K562 (cell line): ENCODE measurements around the gene HSF2. TPM values are rescaled to one million over a fixed set of nuclear protein-coding genes. Genes with fewer than 3 reads are reported as not detected.

ENCODE experiments used
- ATAC-seq: fragments of 200-7000 bp; cut with Tn5 transposase; 3 replicates; pipeline ENCODE4 v1.9.1; 2020; ENCODE audit warnings: moderate library complexity
- BruUV-seq: library from RNA; stranded (reverse); fragments of 400-500 nt; replicated peaks from 2 replicates; lab custom pipeline; 2021; lab: Mats Ljungman, UMichigan
- CTCF ChIA-PET: fragments of 300-600 bp; formaldehyde crosslinking; extraction: SDS; loops from one replicate; lab custom pipeline; 2021; ENCODE audit warnings: low intra/inter-chr PET ratio; lab: Yijun Ruan, JAX
- POLR2A ChIA-PET: fragments of 300-600, 350-650 bp; sonication (Branson Sonifier 250); formaldehyde crosslinking; extraction: SDS; loops from one replicate; lab custom pipeline; 2021; ENCODE audit warnings: antibody characterized with exemption, inconsistent platforms; lab: Yijun Ruan, JAX
- DNase-seq, 4 experiments: peaks; one replicate each; pipeline versions ENCODE4 v3.0.0 to v3.0.0-alpha.2; 2011 to 2018; ENCODE audit warnings: low spot score in 3 of 4, mixed read lengths in 3 of 4; ENCODE audit errors: extremely low read depth in 1 of 4
- FAIRE-seq: peaks from 2 replicates; lab custom pipeline; 2011; peaks lifted over from hg19 to GRCh38; lab: Jason Lieb, UNC
- H2AFZ ChIP-seq: 2 replicates; pipeline ENCODE4 v1.6.0; 2011; ENCODE audit warnings: low read depth, low read length, control low read depth, inconsistent platforms
- H3K27ac ChIP-seq: fragments of 200-600 bp; 3 replicates; pipeline ENCODE4 v1.8.0; 2011; ENCODE audit warnings: low read depth, mild to moderate bottlenecking, control low read depth, inconsistent platforms, low read length, moderate library complexity, mixed read lengths; ENCODE audit errors: extremely low read depth
- H3K27me3 ChIP-seq, 2 experiments: fragments of 300-600 bp in 1 of 2; 2 replicates in 1 of 2; 3 replicates in 1 of 2; pipeline versions ENCODE4 v1.6.0 to v1.8.0; 2011; ENCODE audit warnings: inconsistent platforms in 2 of 2, low read length in 2 of 2, mild to moderate bottlenecking in 1 of 2, mixed read lengths in 1 of 2, moderate library complexity in 1 of 2; ENCODE audit not compliant: control insufficient read depth in 2 of 2, insufficient read depth in 2 of 2
- H3K36me3 ChIP-seq: fragments of 300-600 bp; 3 replicates; pipeline ENCODE4 v1.8.0; 2011; ENCODE audit warnings: mild to moderate bottlenecking, low read length, inconsistent platforms; ENCODE audit not compliant: control insufficient read depth, insufficient read depth
- H3K4me1 ChIP-seq, 2 experiments: fragments of 200-600 bp in 1 of 2; replicated peaks in 1 of 2; 2 replicates in 1 of 2; 3 replicates in 1 of 2; pipeline versions ENCODE4 v1.5.1 to v1.8.0; 2011; ENCODE audit warnings: inconsistent platforms in 2 of 2, low read length in 2 of 2, mild to moderate bottlenecking in 1 of 2, mixed read lengths in 1 of 2, moderate library complexity in 1 of 2; ENCODE audit not compliant: control insufficient read depth in 2 of 2, insufficient read depth in 2 of 2
- H3K4me2 ChIP-seq: 2 replicates; pipeline ENCODE4 v1.6.1; 2011; ENCODE audit warnings: low read length, control low read depth, inconsistent platforms, mixed read lengths; ENCODE audit not compliant: insufficient read depth
- H3K4me3 ChIP-seq: fragments of 200-600 bp; sonication (generic), shearing (Covaris generic); 2 replicates; pipeline ENCODE4 v1.5.1; 2016; ENCODE audit warnings: control low read depth, inconsistent platforms
- H3K79me2 ChIP-seq: fragments of 200-600 bp; 3 replicates; pipeline ENCODE4 v1.8.0; 2011; ENCODE audit warnings: low read length, inconsistent platforms; ENCODE audit not compliant: control insufficient read depth, insufficient read depth
- H3K9ac ChIP-seq, 2 experiments: 2 replicates each; pipeline versions ENCODE4 v1.6.0 to v1.6.1; 2011; ENCODE audit warnings: low read depth in 2 of 2, low read length in 2 of 2, control low read depth in 1 of 2, inconsistent platforms in 1 of 2, mild to moderate bottlenecking in 1 of 2, mixed read lengths in 1 of 2; ENCODE audit not compliant: insufficient read depth in 1 of 2
- H3K9me1 ChIP-seq: one replicate; pipeline ENCODE4 v1.6.0; 2011; ENCODE audit warnings: inconsistent platforms, mild to moderate bottlenecking, low read length, moderate library complexity; ENCODE audit not compliant: control insufficient read depth, insufficient read depth
- H3K9me3 ChIP-seq: replicated peaks from 2 replicates; pipeline ENCODE4 v1.5.1; 2011; ENCODE audit warnings: low read depth, low read length, inconsistent platforms; ENCODE audit not compliant: control insufficient read depth, insufficient read depth
- H4K20me1 ChIP-seq: replicated peaks from 2 replicates; pipeline ENCODE4 v1.6.1; 2011; ENCODE audit warnings: low read length, inconsistent platforms, mixed read lengths; ENCODE audit not compliant: control insufficient read depth, insufficient read depth
- CHD4 ChIP-seq: fragments of 200-600 bp; sonication (generic); IDR thresholded peaks from 3 replicates; pipeline ENCODE4 v1.6.1; 2012; ENCODE audit warnings: low read depth, mild to moderate bottlenecking, mixed read lengths, low read length, inconsistent platforms; ENCODE audit not compliant: insufficient read depth, insufficient replicate concordance, poor library complexity, severe bottlenecking
- JUND ChIP-seq, 2 experiments: IDR thresholded peaks; 2 replicates in 1 of 2; 3 replicates in 1 of 2; pipeline ENCODE4 v1.6.1; 2011; ENCODE audit warnings: borderline replicate concordance in 2 of 2, low read depth in 2 of 2, low read length in 2 of 2, improper control_type of control experiment in 1 of 2, missing biosample characterization in 1 of 2, missing genetic modification characterization in 1 of 2, missing genetic modification reagents in 1 of 2
- KDM1A ChIP-seq, 2 experiments: fragments of 450-650 bp; IDR thresholded peaks; 2 replicates each; pipeline ENCODE4 v1.6.1; 2016; ENCODE audit warnings: mild to moderate bottlenecking in 2 of 2
- KDM5B ChIP-seq: fragments of 200-600 bp; sonication (generic); IDR thresholded peaks from 2 replicates; pipeline ENCODE4 v1.6.1; 2012; ENCODE audit warnings: low read depth, mild to moderate bottlenecking, moderate library complexity, low read length, control low read depth, inconsistent platforms; ENCODE audit not compliant: insufficient replicate concordance
- NUFIP1 ChIP-seq: fragments of 450-650 bp; IDR thresholded peaks from 2 replicates; pipeline ENCODE4 v1.6.1; 2018; ENCODE audit not compliant: partially characterized antibody
- TOE1 ChIP-seq, 2 experiments: fragments of 450-650 bp in 1 of 2; sonication (generic) in 1 of 2; formaldehyde crosslinking in 1 of 2; IDR thresholded peaks; 2 replicates each; pipeline versions ENCODE4 v1.7.1 to v1.8.0; 2016 to 2022; ENCODE audit warnings: borderline replicate concordance in 2 of 2, mild to moderate bottlenecking in 2 of 2, antibody characterized with exemption in 1 of 2, inconsistent platforms in 1 of 2, low read depth in 1 of 2, missing genetic modification reagents in 1 of 2, moderate library complexity in 1 of 2
- WGBS: fragments of 100-300 bp; shearing (Covaris generic); methylation state at CpG from one replicate; pipeline ENCODE4 v1.1.6; 2016; ENCODE audit warnings: low coverage, mixed read lengths; ENCODE audit not compliant: insufficient coverage; ENCODE audit errors: missing lambda C conversion rate; 5-methylcytosine and 5-hydroxymethylcytosine counted together
- in situ Hi-C: fragments of 300-500 bp; cut with MboI; formaldehyde crosslinking; loops from 4 replicates; pipeline ENCODE4 v1.15.0; 2018; ENCODE audit warnings: inconsistent platforms, mixed read lengths
- intact Hi-C: fragments of 100-400 bp; cut with micrococcal nuclease; formaldehyde crosslinking; loops from 2 replicates; pipeline ENCODE4 v1.14.2; 2022
- polyA plus RNA-seq, 8 experiments: library from polyadenylated mRNA; depleted of rRNA in 4 of 8; stranded (reverse) in 5 of 8; unstranded in 3 of 8; fragments of >200 nt; fragmentation: Nextera tagmentation in 2 of 8; fragmentation: Illumina TruSeq in 1 of 8; extraction: Ambion mirVana in 2 of 8; extraction: Trizol in 1 of 8; gene quantifications; 2 replicates each; pipeline versions ENCODE4 v1.2.1 to v1.2.3, GENCODE V29; 2011 to 2014; ENCODE audit warnings: inconsistent platforms in 1 of 8, missing spikeins in 1 of 8
- total RNA-seq, 7 experiments: library from RNA; depleted of rRNA in 6 of 7; stranded (reverse); fragments of >200 nt in 6 of 7; fragmentation: Illumina TruSeq in 2 of 7; extraction: Trizol in 2 of 7; gene quantifications; 2 replicates each; pipeline versions ENCODE4 v1.2.1 to v1.2.3, GENCODE V29; 2011 to 2021; ENCODE audit warnings: low replicate concordance in 1 of 7
- TF ChIP-seq, protein P1 (sequence below): fragments of 250-450 bp; sonication (Bioruptor Pico); IDR thresholded peaks from 2 replicates; pipeline ENCODE4 v1.5.0; 2022; ENCODE audit warnings: mild to moderate bottlenecking
- TF ChIP-seq, protein P2 (sequence below): fragments of 250-450 bp; sonication (Bioruptor Pico); IDR thresholded peaks from 2 replicates; pipeline ENCODE4 v1.4.0; 2020; ENCODE audit warnings: mild to moderate bottlenecking
- TF ChIP-seq, protein P3 (sequence below): fragments of 250-450 bp; sonication (Bioruptor Pico); IDR thresholded peaks from 2 replicates; pipeline ENCODE4 v1.5.0; 2021

The HSF2 gene
- total and polyA plus RNA-seq, 9 of the 15 experiments (the other 6 are each of a cell fraction or from before 2014, with no cell fraction given), result 19.1 to 73.1 (median 29.2) TPM

- H3K4me3 ChIP-seq, result no peak overlapping the region
- POLR2A ChIA-PET, result interaction anchor here (0.7 to 1.6 kb wide), 2 partner anchors 12 to 25 kb away, joined by 3 to 7 read pairs; no protein-coding TSS in a partner anchor
- intact Hi-C loops (no loop called here), in situ Hi-C loops (no loop called here)
- TF ChIP-seq, protein P1, sequence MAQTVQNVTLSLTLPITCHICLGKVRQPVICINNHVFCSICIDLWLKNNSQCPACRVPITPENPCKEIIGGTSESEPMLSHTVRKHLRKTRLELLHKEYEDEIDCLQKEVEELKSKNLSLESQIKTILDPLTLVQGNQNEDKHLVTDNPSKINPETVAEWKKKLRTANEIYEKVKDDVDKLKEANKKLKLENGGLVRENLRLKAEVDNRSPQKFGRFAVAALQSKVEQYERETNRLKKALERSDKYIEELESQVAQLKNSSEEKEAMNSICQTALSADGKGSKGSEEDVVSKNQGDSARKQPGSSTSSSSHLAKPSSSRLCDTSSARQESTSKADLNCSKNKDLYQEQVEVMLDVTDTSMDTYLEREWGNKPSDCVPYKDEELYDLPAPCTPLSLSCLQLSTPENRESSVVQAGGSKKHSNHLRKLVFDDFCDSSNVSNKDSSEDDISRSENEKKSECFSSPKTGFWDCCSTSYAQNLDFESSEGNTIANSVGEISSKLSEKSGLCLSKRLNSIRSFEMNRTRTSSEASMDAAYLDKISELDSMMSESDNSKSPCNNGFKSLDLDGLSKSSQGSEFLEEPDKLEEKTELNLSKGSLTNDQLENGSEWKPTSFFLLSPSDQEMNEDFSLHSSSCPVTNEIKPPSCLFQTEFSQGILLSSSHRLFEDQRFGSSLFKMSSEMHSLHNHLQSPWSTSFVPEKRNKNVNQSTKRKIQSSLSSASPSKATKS (CRISPR knock-in tag), result no peak
- TF ChIP-seq KDM1A (IDR thresholded peaks at IDR 0.05), result no peak
- TF ChIP-seq CHD4, result no peak
- TF ChIP-seq, protein P2, sequence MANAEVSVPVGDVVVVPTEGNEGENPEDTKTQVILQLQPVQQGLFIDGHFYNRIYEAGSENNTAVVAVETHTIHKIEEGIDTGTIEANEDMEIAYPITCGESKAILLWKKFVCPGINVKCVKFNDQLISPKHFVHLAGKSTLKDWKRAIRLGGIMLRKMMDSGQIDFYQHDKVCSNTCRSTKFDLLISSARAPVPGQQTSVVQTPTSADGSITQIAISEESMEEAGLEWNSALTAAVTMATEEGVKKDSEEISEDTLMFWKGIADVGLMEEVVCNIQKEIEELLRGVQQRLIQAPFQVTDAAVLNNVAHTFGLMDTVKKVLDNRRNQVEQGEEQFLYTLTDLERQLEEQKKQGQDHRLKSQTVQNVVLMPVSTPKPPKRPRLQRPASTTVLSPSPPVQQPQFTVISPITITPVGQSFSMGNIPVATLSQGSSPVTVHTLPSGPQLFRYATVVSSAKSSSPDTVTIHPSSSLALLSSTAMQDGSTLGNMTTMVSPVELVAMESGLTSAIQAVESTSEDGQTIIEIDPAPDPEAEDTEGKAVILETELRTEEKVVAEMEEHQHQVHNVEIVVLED (CRISPR knock-in tag), result no peak
- no peak for TF ChIP-seq KDM5B
- no peak for TF ChIP-seq NUFIP1
- no peak for TF ChIP-seq TOE1 (IDR thresholded peaks at IDR 0.05; ENCODE audit: borderline replicate concordance)
- TF ChIP-seq TOE1 (CRISPR knock-in tag; IDR thresholded peaks at IDR 0.05; ENCODE audit: borderline replicate concordance, low read depth), result no peak
- TF ChIP-seq, protein P3, sequence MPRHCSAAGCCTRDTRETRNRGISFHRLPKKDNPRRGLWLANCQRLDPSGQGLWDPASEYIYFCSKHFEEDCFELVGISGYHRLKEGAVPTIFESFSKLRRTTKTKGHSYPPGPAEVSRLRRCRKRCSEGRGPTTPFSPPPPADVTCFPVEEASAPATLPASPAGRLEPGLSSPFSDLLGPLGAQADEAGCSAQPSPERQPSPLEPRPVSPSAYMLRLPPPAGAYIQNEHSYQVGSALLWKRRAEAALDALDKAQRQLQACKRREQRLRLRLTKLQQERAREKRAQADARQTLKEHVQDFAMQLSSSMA (CRISPR knock-in tag), result no peak
- TF ChIP-seq JUND (IDR thresholded peaks at IDR 0.05; ENCODE audit: borderline replicate concordance, low read depth, low read length), result no peak
- TF ChIP-seq JUND (tag; IDR thresholded peaks at IDR 0.05; ENCODE audit: borderline replicate concordance, low read depth, low read length), result no peak
- H4K20me1 ChIP-seq, result no peaks in the 10 kb centered on the region
- no peak overlapping the region for H3K27ac ChIP-seq
- H2AFZ ChIP-seq, result no peak overlapping the region
- H3K9ac ChIP-seq, result no peak overlapping the region
- no peaks in the 10 kb centered on the region for H3K9me3 ChIP-seq
- no peaks in the 10 kb centered on the region for H3K9me1 ChIP-seq
- no peaks in the 10 kb centered on the region for H3K79me2 ChIP-seq
- DNase-seq (no peak), FAIRE-seq (no peak), ATAC-seq (no peak)
- CTCF ChIA-PET, result no interaction called here
- no TSS peak for BruUV-seq
- no peaks in the 10 kb centered on the region for H3K27me3 ChIP-seq
- no peak overlapping the region for H3K4me2 ChIP-seq
- no peaks in the 10 kb centered on the region; a peak in 1 of 5 replicates for H3K4me1 ChIP-seq
- peaks cover 87% of the 10 kb centered on the region for H3K36me3 ChIP-seq
- 72% methylated on average over 3 of the region's 3 CpGs for whole genome bisulfite sequencing
These were observed 27.1 kb downstream of the HSF2 start for GRCh38 chr6:122426597-122426996.
